ENCODE data around the gene MPIG6B.

- TF ChIP-seq ZNF670 (tag by site-specific recombination; IDR thresholded peaks at IDR 0.05; ENCODE audit: low read depth): no peak
- no peak for TF ChIP-seq ZNF350 (tag by site-specific recombination; IDR thresholded peaks at IDR 0.05)
- no peak for TF ChIP-seq CTCF (tag by site-specific recombination; IDR thresholded peaks at IDR 0.05)
- no peak for TF ChIP-seq KLF16 (tag by site-specific recombination; IDR thresholded peaks at IDR 0.05)
- no peak for TF ChIP-seq YY1 (tag by site-specific recombination; IDR thresholded peaks at IDR 0.05)
- no peak for TF ChIP-seq ZNF280D (tag by site-specific recombination; IDR thresholded peaks at IDR 0.05)
Observed at GRCh38 chr6:31713465-31713864, 9.7 kb upstream of the MPIG6B start.
